GM19372 (cell line): ENCODE results near the gene HNRNPM.
"Not testable (repeated sequence)": the region's sequence is repeated elsewhere in the genome, so short reads cannot be mapped to it uniquely, and the experiment has no call there.

Source experiments
- ATAC-seq: cut with Tn5 transposase; IDR thresholded peaks from one replicate; pipeline ENCODE4 v1.9.1; 2021; ENCODE audit warnings: mild to moderate bottlenecking, low read depth, moderate library complexity; ENCODE audit not compliant: unreplicated experiment

HNRNPM gene

DNA sequence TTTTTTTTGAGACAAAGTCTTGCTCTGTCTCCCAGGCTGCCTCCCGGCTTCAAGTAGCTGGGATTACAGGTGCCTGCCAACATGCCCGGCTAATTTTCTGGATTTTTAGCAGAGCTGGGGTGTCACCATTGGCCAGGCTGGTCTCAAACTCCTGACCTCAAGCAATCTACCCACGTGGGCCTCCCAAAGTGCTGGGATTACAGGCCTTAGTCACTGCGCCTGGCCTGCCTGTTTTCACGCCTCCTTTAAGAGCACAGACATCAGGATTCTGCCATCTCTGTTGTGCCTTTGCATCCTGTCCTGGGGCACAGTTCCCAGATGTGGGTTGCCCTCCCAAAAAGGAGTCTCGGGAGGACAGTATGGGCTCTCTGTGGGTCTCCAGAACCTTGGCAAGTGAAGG lies 60.1 kb downstream of the HNRNPM start:
- no peak for ATAC-seq

DNA sequence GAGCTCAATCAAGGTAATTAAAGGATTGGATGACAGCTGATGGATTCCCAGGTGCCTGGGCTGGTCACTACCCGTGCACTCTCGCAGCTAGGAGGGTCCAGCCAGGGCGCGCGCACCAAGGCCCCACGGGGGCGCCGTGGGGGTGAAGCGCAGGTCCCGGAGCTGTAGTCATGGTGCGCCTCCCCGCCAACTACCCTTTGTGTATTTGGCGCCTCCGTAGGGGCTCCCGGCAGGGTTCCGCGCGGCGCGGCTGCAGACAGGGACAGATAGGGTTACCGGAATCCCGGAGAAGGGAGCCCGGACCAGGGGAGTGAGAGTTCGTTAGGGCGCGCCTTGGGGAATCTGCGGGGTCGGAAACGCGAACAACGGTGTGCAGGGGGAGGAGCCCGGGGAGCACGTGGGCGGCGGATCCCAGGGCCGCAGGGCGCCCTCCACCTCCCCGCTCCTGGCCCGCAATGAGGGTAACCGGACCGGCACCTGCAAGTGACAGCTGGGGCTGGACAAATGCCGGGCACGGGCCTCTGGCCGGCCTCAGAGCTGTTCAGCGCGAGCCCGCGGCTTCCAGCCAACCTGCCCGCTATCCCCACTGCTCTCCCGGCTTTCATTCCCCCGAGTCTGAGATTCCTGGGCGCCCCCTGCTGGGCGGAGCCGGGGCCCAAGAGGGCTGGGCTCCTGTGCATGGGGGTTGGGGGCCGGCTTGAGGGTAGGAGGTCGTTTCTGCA lies 61.1 kb downstream of the HNRNPM start:
- no peak for ATAC-seq

DNA sequence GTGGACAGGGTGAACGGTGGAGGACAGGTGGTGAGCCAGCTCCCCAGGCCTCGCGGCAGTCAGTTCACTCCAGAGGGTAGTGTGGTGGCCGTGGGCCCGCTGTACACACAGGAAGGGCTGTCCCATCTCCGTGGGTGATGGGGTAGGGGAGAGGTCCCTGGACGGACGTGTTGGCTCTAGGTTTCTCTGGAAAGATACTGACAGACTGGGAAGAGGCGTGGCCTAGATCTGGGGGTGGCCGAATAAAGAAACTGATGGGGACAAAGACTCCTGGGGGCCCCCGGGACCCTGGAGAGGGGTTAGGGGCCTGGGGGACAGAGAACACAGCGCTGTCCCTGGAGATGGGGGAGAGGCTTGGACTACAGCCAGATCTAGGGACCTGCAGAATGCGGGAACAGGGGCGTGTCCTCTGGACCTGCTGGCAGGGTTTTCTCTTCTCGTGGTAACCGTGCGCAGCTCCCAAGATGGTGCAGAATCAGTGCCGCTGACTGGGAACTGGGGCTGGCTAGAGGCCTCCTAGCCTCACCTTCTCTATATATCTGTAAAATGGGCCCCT lies 61.7 kb downstream of the HNRNPM start:
- no peak for ATAC-seq

DNA sequence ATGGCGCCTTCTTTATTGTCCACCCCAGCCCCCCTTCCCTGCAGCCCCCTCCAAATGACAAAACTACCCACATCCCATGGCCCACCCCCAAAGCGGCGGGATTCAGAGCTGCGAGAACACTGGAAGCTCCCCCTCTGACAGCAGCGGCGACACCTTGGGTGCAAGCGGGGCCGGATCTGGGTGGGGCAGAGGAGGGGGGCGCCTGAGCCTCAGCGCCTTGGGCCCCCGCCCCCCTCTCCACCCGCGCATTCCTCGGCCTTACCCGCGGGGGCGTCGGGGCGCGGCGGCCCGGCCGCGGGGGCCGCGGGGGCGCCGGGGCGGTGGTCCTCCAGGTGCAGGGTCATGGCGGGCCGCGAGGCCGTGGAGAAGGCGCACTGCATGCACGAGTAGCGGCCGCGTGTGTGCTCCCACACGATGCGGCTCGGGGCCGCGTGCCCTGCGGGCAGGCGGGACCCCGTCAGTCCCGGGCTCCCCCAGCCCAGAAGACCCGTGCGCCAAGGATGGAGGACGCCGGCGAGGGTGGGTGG lies 65.9 kb downstream of the HNRNPM start:
- no peak for ATAC-seq

DNA sequence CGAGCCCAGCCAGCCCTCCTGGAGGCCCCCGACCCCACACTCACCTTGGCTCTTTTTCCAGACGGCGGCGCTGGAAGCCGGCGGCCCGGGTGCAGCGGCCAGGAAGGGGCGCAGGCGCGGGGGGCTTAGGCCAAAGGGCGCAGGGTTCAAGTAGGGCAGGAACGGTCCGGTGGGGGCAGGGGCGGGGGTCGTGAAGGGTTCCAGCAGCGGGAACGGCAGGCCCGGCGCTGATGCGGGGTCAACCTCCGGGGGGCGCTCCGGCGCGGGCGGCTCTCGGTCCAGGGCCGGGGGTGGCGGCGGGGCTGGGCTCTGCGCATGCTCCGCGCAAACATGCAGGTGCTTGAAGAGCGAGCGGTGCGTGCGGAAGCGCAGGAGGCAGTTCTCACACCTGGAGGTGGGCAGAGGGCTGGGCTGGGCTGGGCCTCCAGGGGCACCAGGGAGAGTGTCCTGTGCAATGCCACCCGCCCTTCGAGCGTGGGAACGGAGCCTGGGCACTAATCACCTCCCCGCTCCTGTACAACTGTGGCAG lies 66.9 kb downstream of the HNRNPM start:
- ATAC-seq = no peak

DNA sequence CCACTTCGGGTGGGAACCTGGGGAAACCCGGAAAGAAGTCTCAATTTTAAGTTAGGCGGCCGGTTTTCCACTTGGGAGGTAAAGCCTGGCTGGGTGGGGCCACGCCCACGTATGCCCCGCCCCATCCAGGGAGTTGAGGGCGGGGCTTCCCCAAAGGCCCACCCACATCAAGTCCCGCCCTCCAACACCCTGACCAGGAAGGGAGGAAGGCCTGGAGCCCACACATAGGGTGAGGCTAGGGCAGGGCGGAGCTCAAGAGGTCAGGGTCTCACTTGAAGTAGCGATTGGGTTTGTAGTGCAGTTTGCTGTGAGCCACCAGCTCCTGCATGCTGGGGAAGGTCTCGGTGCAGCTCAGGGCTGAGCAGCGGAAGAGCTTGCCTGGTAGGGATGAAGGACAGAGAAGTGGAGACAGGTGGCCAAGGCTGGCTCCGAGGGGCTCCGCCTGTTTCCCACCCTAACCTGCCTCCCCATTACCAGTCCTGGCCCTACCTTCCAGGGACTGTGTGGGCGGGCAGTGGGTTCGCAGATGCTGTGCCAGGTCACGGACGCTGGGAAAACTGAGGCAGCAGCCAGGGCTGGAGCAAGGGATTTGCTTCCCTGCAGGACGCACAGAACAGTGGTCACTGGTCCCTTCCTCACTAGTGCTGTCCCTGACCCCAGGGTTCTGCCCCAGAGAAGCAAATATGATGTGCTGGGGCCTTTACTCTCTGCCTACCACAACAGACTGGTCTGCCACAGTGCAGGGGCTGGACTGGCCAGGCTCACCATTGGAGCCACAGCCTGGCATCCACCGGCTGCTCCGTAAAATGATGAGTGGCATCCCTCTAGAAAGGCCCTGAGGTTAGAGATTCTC lies 67.6 kb downstream of the HNRNPM start:
- ATAC-seq = no peak

DNA sequence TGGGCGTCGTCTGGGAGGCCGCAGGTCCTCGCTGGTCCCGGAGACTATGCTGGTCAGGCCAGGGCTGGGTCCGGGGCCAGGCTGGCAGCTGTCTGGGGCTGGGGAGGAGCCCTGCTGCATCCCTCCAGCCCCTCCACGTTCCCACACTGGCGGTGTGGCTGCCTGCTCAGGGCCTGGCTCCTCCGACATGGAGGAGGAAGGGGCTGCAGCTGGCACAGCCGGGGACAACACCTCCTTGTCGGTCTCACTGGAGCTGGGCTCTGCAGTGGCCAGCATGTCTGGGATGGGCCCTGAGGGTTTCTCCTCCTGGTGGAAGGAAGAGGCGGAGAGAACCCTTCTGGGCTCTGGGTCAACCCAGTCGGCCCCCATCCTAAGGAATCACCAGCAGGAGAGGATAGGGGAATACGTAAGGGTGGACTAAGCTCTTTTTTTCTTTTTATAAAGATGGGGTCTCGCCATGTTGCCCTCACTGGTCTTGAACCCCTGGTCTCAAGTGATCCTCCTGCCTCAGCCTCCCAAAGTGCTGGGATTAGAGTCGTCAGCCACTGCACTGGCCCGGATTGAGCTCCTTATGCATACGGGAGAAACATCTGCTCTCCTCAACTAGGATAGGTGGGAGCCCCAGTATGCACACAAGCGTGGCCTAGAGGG lies 68.4 kb downstream of the HNRNPM start:
- ATAC-seq = no peak

DNA sequence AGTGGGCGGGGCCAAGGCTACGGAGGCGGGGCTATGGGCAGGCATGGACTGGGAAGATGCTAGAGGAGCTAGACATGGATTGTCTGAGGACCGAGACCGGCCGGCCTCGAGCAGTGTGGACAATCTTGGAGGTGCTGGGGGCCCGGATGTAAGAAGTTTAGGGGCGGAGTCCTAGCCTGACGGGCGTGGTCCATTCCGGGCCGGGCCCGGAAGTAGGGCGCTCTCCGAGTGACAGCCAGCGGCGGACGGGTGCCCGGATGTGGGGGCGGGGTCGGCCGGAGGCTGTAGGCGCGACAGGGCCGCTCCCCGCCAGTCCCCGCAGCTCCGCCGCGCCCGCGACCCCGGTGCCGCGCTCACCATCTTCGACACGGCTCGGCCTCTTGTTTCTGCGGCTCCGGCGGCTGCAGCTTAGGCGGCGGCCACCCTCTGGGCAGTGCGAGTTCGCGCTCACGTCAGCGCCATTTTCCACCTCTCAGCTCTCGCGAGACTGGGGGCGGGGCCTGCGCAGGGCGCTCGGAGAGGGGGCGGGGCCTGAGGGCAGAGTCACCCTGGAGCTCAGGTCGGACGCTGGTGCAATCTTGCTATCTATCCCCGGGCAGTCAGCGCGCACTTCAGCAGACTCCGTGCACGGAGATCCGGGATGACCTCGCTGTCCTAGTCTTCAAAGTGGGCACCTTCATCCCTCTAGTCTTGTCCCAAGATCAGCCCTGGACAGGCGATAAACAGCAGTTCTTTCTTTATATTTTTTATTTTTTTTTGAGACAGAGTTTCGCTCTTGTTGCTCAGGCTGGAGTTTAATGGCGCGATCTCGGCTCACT lies 69.1 kb downstream of the HNRNPM start, which contains the start of gene ZNF414:
TSS of gene ZNF414 (minus strand) at position 481 of the 818 bp plus-strand sequence. CDS start at position 360, 121 bp downstream.
- ATAC-seq = peak; percentile 85

DNA sequence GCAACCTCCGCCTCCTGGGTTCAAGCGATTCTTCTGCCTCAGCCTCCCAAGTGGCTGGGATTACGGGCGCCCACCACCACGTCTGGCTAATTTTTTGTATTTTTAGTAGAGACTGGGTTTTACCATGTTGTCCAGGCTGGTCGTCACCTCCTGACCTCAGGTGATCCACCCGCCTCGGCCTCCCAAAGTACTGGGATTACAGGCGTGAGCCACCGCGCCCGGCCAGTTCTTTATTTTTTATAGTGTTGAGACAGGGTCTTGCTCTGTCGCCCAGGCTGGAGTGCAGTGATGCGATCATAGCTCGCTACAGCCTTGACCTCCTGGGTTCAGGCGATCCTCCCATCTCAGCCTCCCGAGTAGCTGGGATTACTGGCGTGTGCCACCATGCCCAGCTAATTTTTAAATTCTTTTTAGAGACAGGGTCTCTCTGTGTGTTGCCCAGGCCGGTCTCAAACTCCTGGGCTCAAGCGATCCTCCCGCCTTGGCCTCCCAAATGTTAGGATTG lies 69.8 kb downstream of the HNRNPM start:
- ATAC-seq = not testable (repeated sequence)

DNA sequence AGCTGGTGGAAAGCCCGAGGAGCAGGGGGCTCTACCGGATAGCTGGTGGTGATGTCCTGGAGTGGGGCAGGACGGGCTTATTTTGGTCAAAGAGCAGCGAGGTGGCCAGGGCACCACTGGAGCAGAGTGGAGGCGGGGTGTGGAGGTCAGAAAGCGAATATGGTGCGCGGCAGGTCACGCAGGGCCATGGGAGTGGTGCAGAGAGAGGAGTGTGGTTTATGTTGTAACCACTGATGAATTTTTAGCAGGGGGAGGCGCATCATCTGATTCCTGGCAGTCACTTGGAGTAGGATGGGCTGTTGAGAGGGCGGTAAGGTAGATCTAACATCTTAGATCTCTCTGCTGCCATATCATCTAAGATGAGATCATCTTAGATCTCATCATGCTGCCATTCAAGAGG lies 70.5 kb downstream of the HNRNPM start:
- no peak for ATAC-seq

DNA sequence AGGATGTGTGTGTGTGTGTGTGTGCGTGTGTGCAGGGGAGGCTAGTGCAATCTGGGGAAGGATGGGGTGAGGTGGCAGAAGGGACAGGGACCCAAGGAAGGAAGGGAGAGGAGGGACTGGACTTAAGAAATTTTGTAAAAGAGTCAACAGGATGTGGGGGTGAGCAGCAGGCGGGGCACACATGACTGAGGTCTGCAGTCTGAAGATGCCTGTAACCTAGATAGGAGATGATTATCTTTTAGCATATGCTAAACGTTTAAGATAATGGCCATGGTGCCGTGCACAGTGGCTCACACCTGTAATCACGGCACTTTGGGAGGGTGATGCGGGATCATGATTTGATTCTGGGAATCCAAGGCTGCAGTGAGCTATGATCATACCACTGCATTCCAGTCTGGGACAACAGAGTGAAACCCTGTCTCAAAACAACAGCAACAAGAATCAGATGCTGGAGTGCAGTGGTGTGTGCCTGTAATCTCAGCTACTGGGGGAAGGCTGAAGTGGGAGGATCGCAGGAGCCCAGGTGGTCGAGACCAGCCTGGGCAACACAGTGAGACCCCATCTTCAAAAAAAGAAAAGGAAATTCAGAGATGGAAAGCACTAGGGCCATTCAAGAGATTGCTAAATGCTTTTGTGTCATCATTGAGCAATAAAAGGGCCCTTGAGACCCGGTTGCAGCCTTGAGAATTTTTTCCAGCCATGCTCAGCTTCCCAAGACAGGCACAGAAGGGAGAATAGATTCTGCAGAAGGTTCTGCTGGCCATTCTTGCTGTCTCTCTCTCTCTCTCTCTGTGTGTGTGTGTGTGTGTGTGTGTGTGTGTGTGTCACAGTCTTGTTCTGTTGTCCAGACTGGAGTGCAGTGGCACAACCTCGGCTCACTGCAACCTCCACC lies 73.0 kb downstream of the HNRNPM start:
- no peak for ATAC-seq

DNA sequence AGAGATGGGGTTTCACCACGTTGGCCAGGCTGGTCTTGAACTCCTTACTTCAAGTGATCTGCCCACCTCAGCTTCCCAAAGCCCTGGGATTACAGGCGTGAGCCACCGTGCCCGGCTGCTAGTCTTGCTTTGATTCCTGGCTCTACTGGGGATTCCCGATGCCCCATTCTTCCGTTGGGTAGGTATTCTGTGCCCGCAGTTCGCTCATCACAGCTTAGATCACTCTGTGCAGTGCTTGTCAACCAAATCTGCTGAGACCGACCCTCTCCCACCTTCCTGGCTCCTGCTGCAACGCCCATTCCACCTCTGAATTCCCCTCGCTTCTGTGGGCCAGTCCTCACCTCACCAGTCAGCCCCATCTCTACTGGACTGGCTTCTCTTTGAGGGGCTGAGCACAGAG lies 73.8 kb downstream of the HNRNPM start:
- ATAC-seq = no peak

DNA sequence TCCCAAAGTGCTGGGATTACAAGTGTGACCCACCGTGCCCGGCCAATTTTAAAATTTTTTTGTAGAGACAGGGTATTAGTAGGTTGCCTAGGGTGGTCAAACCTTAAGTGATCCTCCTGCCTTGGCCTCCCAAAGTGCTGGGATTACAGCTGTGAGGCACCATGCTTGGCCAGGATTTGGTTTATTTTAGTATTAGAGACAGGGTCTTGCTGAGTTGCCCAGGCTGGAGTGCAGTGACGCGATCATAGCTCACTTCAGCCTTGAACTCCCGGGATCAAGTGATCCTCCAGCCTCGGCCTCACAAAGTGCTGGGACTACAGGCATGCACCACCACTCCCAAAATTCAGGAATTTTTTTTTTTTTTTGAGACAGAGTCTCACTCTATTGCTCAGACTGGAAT lies 74.6 kb downstream of the HNRNPM start:
- ATAC-seq = no peak

DNA sequence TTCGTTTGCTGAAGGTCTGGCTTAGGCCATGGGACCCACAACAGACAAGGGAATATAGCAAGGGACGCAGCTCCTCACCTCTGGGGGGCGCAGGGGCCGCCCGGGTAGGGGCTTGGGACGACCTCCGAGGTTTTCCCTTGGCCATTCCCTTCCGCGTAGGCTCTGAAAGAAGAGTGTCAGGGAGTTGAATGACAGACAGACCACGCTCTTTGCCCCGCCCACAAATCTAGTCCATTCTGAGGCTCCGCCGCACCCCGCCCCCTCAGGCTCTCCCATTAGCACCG lies 80.6 kb downstream of the HNRNPM start:
- no peak for ATAC-seq

DNA sequence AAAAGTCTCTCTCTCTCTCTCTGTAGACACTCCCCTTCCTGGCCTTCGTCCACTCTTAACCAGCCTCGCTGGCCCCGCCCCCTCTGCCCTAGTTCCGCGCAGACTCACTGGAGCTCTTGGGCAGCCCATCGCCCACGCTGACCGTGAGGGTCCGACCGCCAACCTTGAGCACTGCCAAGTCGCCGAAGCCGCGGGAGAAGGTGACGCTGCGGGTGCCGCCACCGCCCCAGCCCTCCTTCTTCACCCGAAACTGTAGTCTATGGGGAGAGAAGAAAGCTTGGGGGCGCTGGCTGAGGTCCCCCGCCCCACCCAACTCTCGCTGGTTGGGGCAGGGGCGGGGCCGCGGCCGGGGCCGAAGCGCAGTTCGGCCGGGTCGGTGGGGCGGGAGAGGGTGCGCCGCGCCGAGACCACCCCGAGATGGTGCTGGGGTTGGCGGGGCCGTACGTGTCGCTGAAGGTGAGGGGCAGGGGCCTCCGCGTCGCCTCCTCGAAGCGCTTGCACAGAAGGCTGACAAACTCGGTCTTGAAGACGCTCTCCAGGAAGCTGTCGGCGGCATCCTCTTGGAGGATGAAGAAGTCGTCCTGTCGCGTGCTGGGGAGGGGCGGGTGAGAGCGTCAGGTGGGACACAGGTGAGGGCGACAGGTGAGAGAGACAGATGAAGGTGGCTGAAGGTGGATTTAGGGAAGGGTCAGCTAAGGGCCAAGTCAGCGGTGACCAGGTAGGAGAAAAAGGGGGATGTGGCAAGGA lies 81.7 kb downstream of the HNRNPM start:
- ATAC-seq = no peak

DNA sequence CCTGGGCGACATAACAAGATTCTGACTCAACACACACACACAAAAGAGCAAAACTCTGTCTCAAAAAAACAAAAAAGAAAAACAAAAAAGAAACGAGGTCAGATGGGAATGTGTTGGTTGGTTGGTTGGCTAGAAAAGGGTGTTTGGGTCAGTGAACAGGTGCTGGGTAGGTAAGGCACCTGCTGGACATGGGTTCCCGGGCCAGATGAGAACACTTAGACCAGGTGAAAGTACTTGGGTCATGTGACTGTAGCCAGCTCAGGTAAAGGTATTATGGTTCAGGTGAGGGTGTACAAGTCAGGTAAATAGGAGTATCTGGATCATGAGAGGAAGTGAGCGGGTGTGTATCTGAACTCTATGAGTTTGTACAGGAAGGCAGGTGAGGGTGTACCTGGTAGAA lies 83.7 kb downstream of the HNRNPM start:
- ATAC-seq = no peak

DNA sequence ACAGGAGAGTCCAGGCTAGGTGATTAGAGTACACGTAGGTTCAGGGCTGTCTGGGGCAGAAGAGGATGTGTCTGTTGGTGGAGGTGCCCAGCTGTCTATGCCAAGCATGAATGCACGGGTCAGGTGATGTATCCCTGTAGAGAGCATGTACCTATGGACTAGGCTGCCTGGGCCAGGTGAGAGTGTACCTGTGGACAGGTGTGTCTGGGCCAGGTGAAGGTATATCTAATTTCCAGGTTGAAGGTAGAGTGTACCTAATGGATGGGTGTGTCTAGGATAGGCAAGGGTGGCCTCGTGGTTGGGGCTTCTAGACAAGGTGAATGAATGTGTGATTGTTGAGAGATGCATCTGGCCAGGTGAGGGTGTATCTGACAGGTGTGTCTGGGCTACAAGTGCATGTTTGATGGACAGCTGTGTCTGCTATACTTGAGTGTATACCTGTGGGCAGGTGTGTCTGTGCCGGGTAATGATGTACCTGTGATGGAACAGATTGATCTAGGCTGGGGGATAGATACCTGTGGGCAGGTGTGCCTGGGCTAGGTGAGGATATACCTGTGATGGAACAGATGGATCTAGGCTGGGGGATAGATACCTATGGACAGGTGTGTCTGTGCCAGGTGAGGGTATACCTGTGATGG lies 84.7 kb downstream of the HNRNPM start:
- no peak for ATAC-seq
